K562 (cell line): ENCODE results near the gene PDGFA. TPM values are rescaled to one million over a fixed set of nuclear protein-coding genes. Genes with fewer than 3 reads are reported as not detected.
A peak's percentile ranks its signal among the peaks of the same experiment; 100 is the strongest.

ENCODE experiments used
- ATF7 ChIP-seq: fragments of 450-650 bp; IDR thresholded peaks from 2 replicates; pipeline ENCODE4 v1.7.1; 2014; ENCODE audit warnings: mild to moderate bottlenecking, moderate library complexity
- CHCHD3 ChIP-seq: fragments of 250-450 bp; sonication (Bioruptor Pico); IDR thresholded peaks from 2 replicates; pipeline ENCODE4 v2.1.2; 2022; ENCODE audit warnings: mild to moderate bottlenecking
- CREBBP ChIP-seq: IDR thresholded peaks from one replicate; pipeline ENCODE4 v1.6.1; 2012; ENCODE audit warnings: low read depth, mild to moderate bottlenecking, control low read depth, inconsistent platforms, low read length
- CREM ChIP-seq: IDR thresholded peaks from 2 replicates; pipeline ENCODE4 v1.6.1; 2014; ENCODE audit warnings: antibody characterized with exemption, low read depth
- PBX2 ChIP-seq, 2 experiments: IDR thresholded peaks in 1 of 2; conservative IDR thresholded peaks in 1 of 2; 2 replicates each; pipeline ENCODE4 v1.6.1; 2016; ENCODE audit warnings: low read depth in 2 of 2, mild to moderate bottlenecking in 1 of 2, missing compliant biosample characterization in 1 of 2, missing genetic modification characterization in 1 of 2, moderate library complexity in 1 of 2
- PKNOX1 ChIP-seq: fragments of 450-650 bp; IDR thresholded peaks from 2 replicates; pipeline ENCODE4 v1.6.1; 2016
- TRIM24 ChIP-seq, 2 experiments: fragments of 450-650 bp; IDR thresholded peaks; 2 replicates each; pipeline ENCODE4 v1.6.1; 2016
- ZKSCAN1 ChIP-seq: fragments of 150-350 bp; IDR thresholded peaks from 2 replicates; pipeline ENCODE4 v1.6.1; 2016; ENCODE audit warnings: low read depth, low read length
- polyA plus RNA-seq, 8 experiments: library from polyadenylated mRNA; depleted of rRNA in 4 of 8; stranded (reverse) in 5 of 8; unstranded in 3 of 8; fragments of >200 nt; fragmentation: Nextera tagmentation in 2 of 8; fragmentation: Illumina TruSeq in 1 of 8; extraction: Ambion mirVana in 2 of 8; extraction: Trizol in 1 of 8; gene quantifications; 2 replicates each; pipeline versions ENCODE4 v1.2.1 to v1.2.3, GENCODE V29; 2011 to 2014; ENCODE audit warnings: inconsistent platforms in 1 of 8, missing spikeins in 1 of 8
- total RNA-seq, 7 experiments: library from RNA; depleted of rRNA in 6 of 7; stranded (reverse); fragments of >200 nt in 6 of 7; fragmentation: Illumina TruSeq in 2 of 7; extraction: Trizol in 2 of 7; gene quantifications; 2 replicates each; pipeline versions ENCODE4 v1.2.1 to v1.2.3, GENCODE V29; 2011 to 2021; ENCODE audit warnings: low replicate concordance in 1 of 7
- TF ChIP-seq, protein P1 (sequence below): fragments of 250-450 bp; sonication (Bioruptor Pico); IDR thresholded peaks from 2 replicates; pipeline ENCODE4 v1.8.0; 2021; ENCODE audit warnings: borderline replicate concordance, mild to moderate bottlenecking, moderate library complexity; ENCODE audit not compliant: poor library complexity, severe bottlenecking

Gene PDGFA
- total and polyA plus RNA-seq, 9 of the 15 experiments (the other 6 are each of a cell fraction or from before 2014, with no cell fraction given), result 2.5 to 10.2 (median 4.6) TPM

GRCh38 chr7:514651-515598 is 4.7 kb downstream of the PDGFA start (continued):
- no peak for TF ChIP-seq PBX2 (CRISPR knock-in tag; IDR thresholded peaks at IDR 0.05; ENCODE audit: low read depth)
- 0 out of 2 replicates have a peak, but pooled peaks have one; percentile 15 for TF ChIP-seq PBX2 (tag; conservative IDR thresholded peaks at IDR 0.05; ENCODE audit: low read depth)
- TF ChIP-seq CREBBP, result no peak
- TF ChIP-seq ATF7, result no peak
- no peak for TF ChIP-seq ZKSCAN1
- TF ChIP-seq, protein P1, sequence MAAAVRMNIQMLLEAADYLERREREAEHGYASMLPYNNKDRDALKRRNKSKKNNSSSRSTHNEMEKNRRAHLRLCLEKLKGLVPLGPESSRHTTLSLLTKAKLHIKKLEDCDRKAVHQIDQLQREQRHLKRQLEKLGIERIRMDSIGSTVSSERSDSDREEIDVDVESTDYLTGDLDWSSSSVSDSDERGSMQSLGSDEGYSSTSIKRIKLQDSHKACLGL (CRISPR knock-in tag), result no peak
- peak; percentile 83 for TF ChIP-seq PKNOX1
- no peak for TF ChIP-seq TRIM24 (IDR thresholded peaks at IDR 0.05)
- TF ChIP-seq CHCHD3 (CRISPR knock-in tag), result no peak
- TF ChIP-seq CREM, result no peak
